SK-N-SH (cell line): Measurements from ENCODE around the gene CAGE1. TPM values are rescaled to one million over a fixed set of nuclear protein-coding genes. Genes with fewer than 3 reads are reported as not detected.

ENCODE experiments used
- CTCF ChIA-PET: fragments of 300-600, 350-600 bp; formaldehyde crosslinking; extraction: SDS; loops from one replicate; lab custom pipeline; 2021; lab: Yijun Ruan, JAX
- POLR2A ChIA-PET: fragments of 350-600 bp; sonication (Branson Sonifier 250); formaldehyde crosslinking; extraction: SDS; loops from one replicate; lab custom pipeline; 2020; ENCODE audit warnings: antibody characterized with exemption, inconsistent platforms; lab: Yijun Ruan, JAX
- DNase-seq: peaks from one replicate; pipeline ENCODE4 v3.0.0; 2012
- H2AFZ ChIP-seq: fragments of 200-600 bp; sonication (generic); 2 replicates; pipeline ENCODE4 v1.8.1; 2016; ENCODE audit warnings: antibody characterized with exemption, mild to moderate bottlenecking, low read depth
- H3F3A ChIP-seq: fragments of 200-600 bp; sonication (generic); replicated peaks from 2 replicates; pipeline ENCODE3; 2016; ENCODE audit warnings: antibody characterized with exemption, mild to moderate bottlenecking; ENCODE audit not compliant: insufficient read depth
- H3K27ac ChIP-seq, 2 experiments: fragments of 200-500 bp in 1 of 2; fragments of 200-600 bp in 1 of 2; sonication (Bioruptor generic) in 1 of 2; sonication (generic), shearing (Covaris generic) in 1 of 2; 2 replicates each; pipeline versions ENCODE4 v1.5.1 to v1.6.1; 2014 to 2016; ENCODE audit warnings: low read depth in 2 of 2, inconsistent platforms in 1 of 2, low read length in 1 of 2, mild to moderate bottlenecking in 1 of 2, mixed read lengths in 1 of 2
- H3K27me3 ChIP-seq: fragments of 200-600 bp; sonication (generic), shearing (Covaris generic); 2 replicates; pipeline ENCODE4 v1.6.1; 2016; ENCODE audit warnings: mixed run types; ENCODE audit not compliant: insufficient read depth
- H3K36me3 ChIP-seq, 2 experiments: fragments of 200-500 bp in 1 of 2; fragments of 200-600 bp in 1 of 2; sonication (Bioruptor generic) in 1 of 2; sonication (generic) in 1 of 2; replicated peaks in 1 of 2; 2 replicates each; pipeline versions ENCODE3 to v1.5.1; 2014 to 2016; ENCODE audit warnings: low read length in 1 of 2, mild to moderate bottlenecking in 1 of 2; ENCODE audit not compliant: insufficient read depth in 2 of 2, control insufficient read depth in 1 of 2
- H3K4me1 ChIP-seq, 2 experiments: fragments of 200-500 bp in 1 of 2; fragments of 200-600 bp in 1 of 2; sonication (Bioruptor generic) in 1 of 2; sonication (generic), shearing (Covaris generic) in 1 of 2; 2 replicates each; pipeline versions ENCODE4 v1.5.1 to v1.6.1; 2014 to 2016; ENCODE audit warnings: low read depth in 1 of 2, low read length in 1 of 2, mixed run types in 1 of 2; ENCODE audit not compliant: insufficient read depth in 2 of 2, control insufficient read depth in 1 of 2
- H3K4me2 ChIP-seq: fragments of 200-600 bp; sonication (generic), shearing (Covaris generic); 2 replicates; pipeline ENCODE4 v1.6.1; 2017; ENCODE audit warnings: mixed run types
- H3K4me3 ChIP-seq, 2 experiments: fragments of 200-500 bp in 1 of 2; fragments of 200-600 bp in 1 of 2; sonication (Bioruptor generic) in 1 of 2; sonication (generic), shearing (Covaris generic) in 1 of 2; 2 replicates each; pipeline versions ENCODE4 v1.5.1 to v1.8.1; 2014 to 2016; ENCODE audit warnings: low read depth in 2 of 2, inconsistent platforms in 1 of 2, low read length in 1 of 2, mild to moderate bottlenecking in 1 of 2, mixed read lengths in 1 of 2, moderate library complexity in 1 of 2
- H3K79me2 ChIP-seq: fragments of 200-600 bp; sonication (generic); 2 replicates; pipeline ENCODE4 v1.8.1; 2017; ENCODE audit warnings: mild to moderate bottlenecking; ENCODE audit not compliant: insufficient read depth
- H3K9ac ChIP-seq: fragments of 200-600 bp; sonication (generic); 2 replicates; pipeline ENCODE4 v1.6.1; 2017; ENCODE audit warnings: mixed run types
- H3K9me2 ChIP-seq: fragments of 200-600 bp; sonication (generic); 2 replicates; pipeline ENCODE4 v1.6.1; 2017; ENCODE audit warnings: mixed run types
- H3K9me3 ChIP-seq: fragments of 200-600 bp; sonication (generic); 2 replicates; pipeline ENCODE4 v1.6.1; 2017; ENCODE audit warnings: mixed run types, mild to moderate bottlenecking, moderate library complexity
- H4K20me1 ChIP-seq: fragments of 200-600 bp; sonication (generic); 2 replicates; pipeline ENCODE4 v1.6.1; 2017; ENCODE audit warnings: mild to moderate bottlenecking, mixed run types; ENCODE audit not compliant: insufficient read depth
- EP300 ChIP-seq, 2 experiments: IDR thresholded peaks; 2 replicates each; pipeline versions ENCODE4 v1.4.0 to v1.6.1; 2012; ENCODE audit warnings: borderline replicate concordance in 1 of 2, low read depth in 1 of 2, low read length in 1 of 2
- EZH2phosphoT487 ChIP-seq: fragments of 200-600 bp; sonication (generic); IDR thresholded peaks from 2 replicates; pipeline ENCODE4 v1.6.1; 2017; ENCODE audit warnings: low read depth, mixed run types, mild to moderate bottlenecking, antibody characterized with exemption, moderate library complexity, borderline replicate concordance
- FOSL2 ChIP-seq: IDR thresholded peaks from 2 replicates; pipeline ENCODE4 v1.4.0; 2012; ENCODE audit warnings: low read depth, mild to moderate bottlenecking, moderate library complexity, borderline replicate concordance
- FOXM1 ChIP-seq: IDR thresholded peaks from 2 replicates; pipeline ENCODE4 v1.4.0; 2012; ENCODE audit warnings: low read depth, mild to moderate bottlenecking
- GABPA ChIP-seq: IDR thresholded peaks from 2 replicates; pipeline ENCODE4 v1.4.0; 2012; ENCODE audit warnings: low read depth, mild to moderate bottlenecking
- JUND ChIP-seq: IDR thresholded peaks from 2 replicates; pipeline ENCODE4 v1.4.0; 2012
- MEF2A ChIP-seq: IDR thresholded peaks from 2 replicates; pipeline ENCODE4 v1.4.0; 2012; ENCODE audit warnings: low read depth, borderline replicate concordance
- MXI1 ChIP-seq: IDR thresholded peaks from 2 replicates; pipeline ENCODE4 v1.6.1; 2012; ENCODE audit warnings: mild to moderate bottlenecking, low read depth, low read length, improper control_type of control experiment
- POLR2AphosphoS5 ChIP-seq: IDR thresholded peaks from 2 replicates; pipeline ENCODE4 v1.6.1; 2012; ENCODE audit warnings: low read depth, low read length
- RAD21 ChIP-seq: IDR thresholded peaks from 2 replicates; pipeline ENCODE4 v1.6.1; 2012; ENCODE audit warnings: mild to moderate bottlenecking, low read length
- RCOR1 ChIP-seq: fragments of 150-350 bp; IDR thresholded peaks from 2 replicates; pipeline ENCODE4 v1.6.1; 2017; ENCODE audit warnings: antibody characterized with exemption, low read length
- RFX5 ChIP-seq: IDR thresholded peaks from 2 replicates; pipeline ENCODE4 v1.6.1; 2012; ENCODE audit warnings: mild to moderate bottlenecking, improper control_type of control experiment, low read length
- RXRA ChIP-seq: IDR thresholded peaks from 2 replicates; pipeline ENCODE4 v1.4.0; 2012; ENCODE audit warnings: low read depth, mild to moderate bottlenecking, borderline replicate concordance
- TAF1 ChIP-seq: IDR thresholded peaks from 2 replicates; pipeline ENCODE4 v1.6.1; 2012; ENCODE audit warnings: low read depth, mild to moderate bottlenecking, low read length, moderate library complexity, borderline replicate concordance
- YY1 ChIP-seq: IDR thresholded peaks from 2 replicates; pipeline ENCODE4 v1.4.0; 2012; ENCODE audit warnings: low read depth, mild to moderate bottlenecking
- WGBS: methylation state at CpG from one replicate; pipeline ENCODE4 v1.1.6; 2017; ENCODE audit warnings: low lambda C conversion rate; 5-methylcytosine and 5-hydroxymethylcytosine counted together
- polyA plus RNA-seq, 3 experiments: library from polyadenylated mRNA; depleted of rRNA; stranded (reverse); fragments of >200 nt; gene quantifications; 2 replicates each; pipeline ENCODE4 v1.2.3, GENCODE V29; 2012
- TF ChIP-seq, protein P1 (sequence below): fragments of 150-350 bp; IDR thresholded peaks from 2 replicates; pipeline ENCODE4 v1.6.1; 2017; ENCODE audit warnings: antibody characterized with exemption, low read length, low read depth, borderline replicate concordance
- TF ChIP-seq, protein P2 (sequence below): IDR thresholded peaks from 2 replicates; pipeline ENCODE4 v1.4.0; 2012; ENCODE audit warnings: low read depth, borderline replicate concordance
- TF ChIP-seq, protein P3 (sequence below): IDR thresholded peaks from 2 replicates; pipeline ENCODE4 v1.6.1; 2012; ENCODE audit warnings: mild to moderate bottlenecking, low read depth, low read length, moderate library complexity

CAGE1 gene
- polyA plus RNA-seq, 1 of the 3 experiments (the other 2 are of a cell fraction): not detected

DNA sequence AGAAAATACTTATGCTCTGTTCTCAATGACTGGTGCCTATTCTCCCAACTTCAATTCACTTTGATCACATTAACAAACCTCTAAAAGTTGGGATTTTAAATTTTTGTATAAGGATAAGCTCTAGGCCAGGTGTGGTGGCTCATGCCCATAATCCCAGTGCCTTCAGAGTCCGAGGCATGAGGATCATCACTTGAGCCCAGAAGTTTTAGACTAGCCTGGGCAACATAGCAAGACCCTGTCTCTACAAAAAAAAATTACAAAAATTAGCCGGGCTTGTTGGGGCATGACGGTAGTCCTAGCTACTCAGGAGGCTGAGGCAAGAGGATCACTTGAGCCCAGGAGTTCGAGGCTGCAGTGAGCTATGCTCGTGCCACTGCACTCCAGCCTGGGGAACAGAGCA, 80.5 kb downstream of the CAGE1 start:
- Histone ChIP-seq H3K79me2 (peaks cover 87% of the 10 kb centered on the region), H3K9me2 (no peaks in the 10 kb centered on the region), H3K9ac (no peak overlapping the region), H4K20me1 (peaks cover 30% of the 10 kb centered on the region), H3K4me1 (peaks cover 0 to 9% of the 10 kb centered on the region in 2 experiments; a peak in 3 of 4 replicates), H2AFZ (no peak overlapping the region), H3K4me3 (no peak overlapping the region), H3K27me3 (no peaks in the 10 kb centered on the region), H3K36me3 (peaks cover 46 to 51% of the 10 kb centered on the region in 2 experiments), H3K9me3 (no peaks in the 10 kb centered on the region), H3K4me2 (0 out of 2 replicates have a peak overlapping the region, but pooled peaks have one; percentile 25), H3K27ac (no peak overlapping the region), H3F3A (peaks cover 3% of the 10 kb centered on the region)
- ChIA-PET POLR2A (no interaction called here), CTCF (interaction anchor here (0.7 kb wide), 1 partner anchor 33 kb away, joined by 3 read pairs; no protein-coding TSS in a partner anchor)
- TF ChIP-seq YY1 (no peak), MXI1 (no peak), EP300 (IDR thresholded peaks at IDR 0.05; ENCODE audit: borderline replicate concordance in 1 of 2, low read depth in 1 of 2, low read length in 1 of 2) (no peak), FOSL2 (no peak), RFX5 (no peak), RAD21 (no peak), JUND (no peak), POLR2AphosphoS5 (no peak), MEF2A (no peak), EZH2phosphoT487 (no peak), FOXM1 (no peak), RCOR1 (no peak), GABPA (no peak), TAF1 (no peak), RXRA (no peak)
- TF ChIP-seq, protein P1, sequence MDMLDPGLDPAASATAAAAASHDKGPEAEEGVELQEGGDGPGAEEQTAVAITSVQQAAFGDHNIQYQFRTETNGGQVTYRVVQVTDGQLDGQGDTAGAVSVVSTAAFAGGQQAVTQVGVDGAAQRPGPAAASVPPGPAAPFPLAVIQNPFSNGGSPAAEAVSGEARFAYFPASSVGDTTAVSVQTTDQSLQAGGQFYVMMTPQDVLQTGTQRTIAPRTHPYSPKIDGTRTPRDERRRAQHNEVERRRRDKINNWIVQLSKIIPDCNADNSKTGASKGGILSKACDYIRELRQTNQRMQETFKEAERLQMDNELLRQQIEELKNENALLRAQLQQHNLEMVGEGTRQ: no peak
- TF ChIP-seq, protein P2, sequence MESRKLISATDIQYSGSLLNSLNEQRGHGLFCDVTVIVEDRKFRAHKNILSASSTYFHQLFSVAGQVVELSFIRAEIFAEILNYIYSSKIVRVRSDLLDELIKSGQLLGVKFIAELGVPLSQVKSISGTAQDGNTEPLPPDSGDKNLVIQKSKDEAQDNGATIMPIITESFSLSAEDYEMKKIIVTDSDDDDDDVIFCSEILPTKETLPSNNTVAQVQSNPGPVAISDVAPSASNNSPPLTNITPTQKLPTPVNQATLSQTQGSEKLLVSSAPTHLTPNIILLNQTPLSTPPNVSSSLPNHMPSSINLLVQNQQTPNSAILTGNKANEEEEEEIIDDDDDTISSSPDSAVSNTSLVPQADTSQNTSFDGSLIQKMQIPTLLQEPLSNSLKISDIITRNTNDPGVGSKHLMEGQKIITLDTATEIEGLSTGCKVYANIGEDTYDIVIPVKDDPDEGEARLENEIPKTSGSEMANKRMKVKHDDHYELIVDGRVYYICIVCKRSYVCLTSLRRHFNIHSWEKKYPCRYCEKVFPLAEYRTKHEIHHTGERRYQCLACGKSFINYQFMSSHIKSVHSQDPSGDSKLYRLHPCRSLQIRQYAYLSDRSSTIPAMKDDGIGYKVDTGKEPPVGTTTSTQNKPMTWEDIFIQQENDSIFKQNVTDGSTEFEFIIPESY: no peak
- TF ChIP-seq, protein P3, sequence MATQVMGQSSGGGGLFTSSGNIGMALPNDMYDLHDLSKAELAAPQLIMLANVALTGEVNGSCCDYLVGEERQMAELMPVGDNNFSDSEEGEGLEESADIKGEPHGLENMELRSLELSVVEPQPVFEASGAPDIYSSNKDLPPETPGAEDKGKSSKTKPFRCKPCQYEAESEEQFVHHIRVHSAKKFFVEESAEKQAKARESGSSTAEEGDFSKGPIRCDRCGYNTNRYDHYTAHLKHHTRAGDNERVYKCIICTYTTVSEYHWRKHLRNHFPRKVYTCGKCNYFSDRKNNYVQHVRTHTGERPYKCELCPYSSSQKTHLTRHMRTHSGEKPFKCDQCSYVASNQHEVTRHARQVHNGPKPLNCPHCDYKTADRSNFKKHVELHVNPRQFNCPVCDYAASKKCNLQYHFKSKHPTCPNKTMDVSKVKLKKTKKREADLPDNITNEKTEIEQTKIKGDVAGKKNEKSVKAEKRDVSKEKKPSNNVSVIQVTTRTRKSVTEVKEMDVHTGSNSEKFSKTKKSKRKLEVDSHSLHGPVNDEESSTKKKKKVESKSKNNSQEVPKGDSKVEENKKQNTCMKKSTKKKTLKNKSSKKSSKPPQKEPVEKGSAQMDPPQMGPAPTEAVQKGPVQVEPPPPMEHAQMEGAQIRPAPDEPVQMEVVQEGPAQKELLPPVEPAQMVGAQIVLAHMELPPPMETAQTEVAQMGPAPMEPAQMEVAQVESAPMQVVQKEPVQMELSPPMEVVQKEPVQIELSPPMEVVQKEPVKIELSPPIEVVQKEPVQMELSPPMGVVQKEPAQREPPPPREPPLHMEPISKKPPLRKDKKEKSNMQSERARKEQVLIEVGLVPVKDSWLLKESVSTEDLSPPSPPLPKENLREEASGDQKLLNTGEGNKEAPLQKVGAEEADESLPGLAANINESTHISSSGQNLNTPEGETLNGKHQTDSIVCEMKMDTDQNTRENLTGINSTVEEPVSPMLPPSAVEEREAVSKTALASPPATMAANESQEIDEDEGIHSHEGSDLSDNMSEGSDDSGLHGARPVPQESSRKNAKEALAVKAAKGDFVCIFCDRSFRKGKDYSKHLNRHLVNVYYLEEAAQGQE: no peak
- 74% methylated on average over 5 of the region's 5 CpGs for WGBS
- DNase-seq: no peak
